Forelimb muscle (tissue), 1 donor: ENCODE measurements around the gene EEF1G. TPM values are rescaled to one million over a fixed set of nuclear protein-coding genes. Genes with fewer than 3 reads are reported as not detected.

Source experiments
- DNase-seq: peaks from one replicate; pipeline ENCODE4 v3.0.0-alpha.2; 2013; ENCODE audit warnings: low read depth
- polyA plus RNA-seq: library from polyadenylated mRNA; unstranded; fragments of 120-200 nt; gene quantifications from one replicate; pipeline ENCODE4 v1.2.1, GENCODE V29; 2013; ENCODE audit not compliant: insufficient read length

EEF1G gene
- polyA plus RNA-seq, 1 donor, result 3,650 TPM

DNA sequence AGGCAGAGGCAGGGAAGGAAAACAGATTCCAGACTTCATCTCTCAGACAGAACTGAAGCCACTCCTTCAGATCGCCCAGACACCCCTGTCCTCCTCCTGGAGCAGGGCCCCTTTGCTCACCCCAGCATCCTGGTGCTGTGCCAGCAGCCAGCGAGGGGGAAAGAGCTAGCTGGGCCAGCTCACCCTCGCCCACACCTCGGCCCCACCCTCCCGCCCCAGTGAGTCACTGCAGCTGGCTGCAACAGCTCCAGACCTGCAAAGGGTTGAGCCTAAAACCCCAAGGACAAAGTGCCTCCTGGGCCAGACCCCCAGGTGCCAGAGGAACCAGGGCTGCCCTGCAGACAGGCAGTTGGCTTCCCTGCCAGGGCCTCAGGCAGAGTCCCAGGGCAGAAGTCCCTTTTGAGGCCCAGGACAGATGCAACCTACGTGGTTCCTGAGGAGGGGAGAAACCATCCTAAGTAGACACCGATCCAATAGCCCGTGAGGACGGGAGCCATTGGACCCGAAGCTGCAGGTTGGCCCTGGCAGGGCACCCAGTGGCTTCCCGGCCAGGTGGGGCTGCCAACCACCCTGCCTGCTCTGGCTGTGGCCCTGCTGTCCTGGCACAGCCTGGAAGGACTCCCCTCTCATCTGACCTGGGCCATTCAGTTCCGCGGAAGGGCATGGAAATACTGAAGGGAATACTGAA, 34.3 kb downstream of the EEF1G start:
- DNase-seq, result no peak

DNA sequence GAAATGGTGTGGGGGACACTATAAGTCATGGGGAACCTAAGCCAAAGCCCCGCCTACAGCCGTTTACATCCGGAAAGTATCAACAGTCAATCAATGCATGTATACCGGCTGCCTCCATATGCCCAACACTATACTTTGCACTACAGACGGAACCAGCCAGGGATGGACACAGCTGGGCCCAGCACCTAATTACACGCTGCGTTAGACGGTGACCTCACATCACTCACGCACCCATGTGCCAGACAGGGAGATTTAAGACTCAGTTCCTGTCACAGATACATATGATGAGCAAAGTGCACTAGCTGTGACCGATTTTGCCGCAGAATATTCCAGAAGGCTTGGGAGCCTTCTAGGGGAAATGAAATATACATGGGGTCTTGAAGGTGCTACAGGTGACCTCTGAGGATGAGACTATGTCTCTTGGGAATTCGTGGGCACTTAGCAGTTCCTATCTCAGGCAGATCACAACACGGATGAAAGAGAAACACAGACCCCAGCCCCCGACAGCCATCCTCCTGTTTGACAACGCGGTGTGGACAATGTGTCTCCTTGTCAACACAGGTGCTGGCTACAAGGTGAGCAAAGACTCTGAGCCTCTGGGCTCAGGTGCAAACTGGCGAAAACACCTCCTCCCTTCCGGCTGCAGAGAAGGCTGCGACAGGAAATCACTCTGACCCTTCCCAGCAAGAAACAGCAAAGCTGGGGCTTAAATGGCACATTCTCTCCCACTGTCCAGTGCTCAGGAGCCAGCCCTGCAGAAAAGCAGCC, 35.0 kb downstream of the EEF1G start:
- DNase-seq, result no peak

DNA sequence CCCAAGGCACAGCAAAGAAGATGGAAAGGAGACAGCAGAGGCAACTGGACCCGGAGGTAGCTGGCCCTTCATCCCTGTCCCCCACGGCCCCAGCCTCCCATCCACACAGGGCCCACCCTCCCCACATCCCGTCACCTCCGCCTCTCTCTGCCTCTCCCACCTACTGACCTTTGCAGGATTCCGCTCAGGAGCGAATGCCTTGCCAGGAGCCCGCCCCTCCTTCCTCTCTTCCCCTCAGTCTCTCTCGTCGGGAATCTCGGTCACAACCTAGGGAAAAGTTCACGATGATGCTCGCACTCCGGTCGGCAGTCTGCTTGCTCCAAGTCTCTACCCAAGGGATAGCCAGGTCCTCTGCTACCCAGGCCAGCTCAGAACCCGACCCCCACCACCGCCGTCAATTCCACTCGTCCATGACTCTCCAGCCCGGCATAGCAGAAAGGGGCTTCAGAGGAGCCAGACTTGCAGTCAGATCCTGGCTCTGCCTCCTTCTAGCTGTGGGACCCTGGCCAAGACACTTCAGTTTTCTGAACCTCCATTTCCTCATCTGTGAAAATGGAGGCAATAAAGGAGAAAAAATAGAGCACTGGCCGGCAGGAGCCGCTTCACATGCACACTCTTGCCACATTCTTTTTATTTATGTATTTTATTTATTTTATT, 37.3 kb downstream of the EEF1G start:
- no peak for DNase-seq

DNA sequence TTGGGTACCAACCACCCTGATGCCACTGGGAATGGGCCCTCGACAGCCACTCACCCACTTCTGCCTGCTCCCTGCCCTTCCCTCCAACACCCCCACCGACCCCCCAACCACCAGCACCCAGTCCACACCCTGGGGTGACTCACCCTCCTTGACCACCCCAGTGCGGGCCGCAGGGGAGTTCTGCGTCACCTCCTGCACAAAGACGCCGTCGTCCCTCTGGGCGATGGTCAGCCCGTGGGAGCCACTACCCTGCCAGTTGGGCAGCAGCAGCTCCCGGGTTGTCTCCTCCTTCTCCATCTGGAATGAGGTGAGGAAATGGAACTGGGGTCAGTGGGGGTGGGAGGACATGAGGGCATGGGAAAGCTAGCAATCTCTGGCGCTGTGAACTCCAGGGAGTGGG, 37.9 kb downstream of the EEF1G start:
- no peak for DNase-seq

DNA sequence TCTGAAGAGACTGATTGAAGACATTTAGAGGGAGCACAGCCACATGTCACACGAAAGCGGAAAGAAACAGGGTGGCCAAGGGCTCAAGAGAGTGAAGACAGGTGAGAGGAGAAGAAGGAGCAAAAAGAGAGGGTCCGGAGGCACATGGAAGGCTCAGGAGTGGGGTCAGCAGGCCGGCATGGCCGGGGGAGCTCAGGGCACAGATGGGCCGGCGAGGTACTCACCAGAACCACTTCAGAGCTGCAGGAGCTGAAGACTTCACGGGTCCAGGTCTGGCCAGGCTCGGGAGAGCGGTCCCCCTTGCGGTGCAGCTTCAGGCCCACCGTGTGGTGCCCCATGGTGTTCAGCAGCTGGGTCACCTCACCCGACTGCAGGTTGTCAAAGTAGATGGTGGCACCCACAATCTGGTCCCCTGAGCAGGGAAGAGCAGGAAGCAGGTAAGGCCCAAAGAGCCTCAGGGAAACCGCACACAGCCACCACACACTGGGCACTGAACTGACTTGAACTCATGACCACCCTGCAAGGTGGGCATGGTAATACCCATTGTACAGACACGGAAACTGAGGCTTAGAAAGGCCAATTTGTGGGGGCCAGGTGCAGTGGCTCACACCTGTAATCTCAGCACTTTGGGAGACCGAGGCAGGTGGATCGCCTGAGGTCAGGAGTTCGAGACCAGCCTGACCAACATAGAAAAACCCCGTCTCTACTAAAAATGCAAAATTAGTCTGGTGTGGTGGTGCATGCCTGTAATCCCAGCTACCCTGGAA, 38.7 kb downstream of the EEF1G start:
- DNase-seq, result no peak

DNA sequence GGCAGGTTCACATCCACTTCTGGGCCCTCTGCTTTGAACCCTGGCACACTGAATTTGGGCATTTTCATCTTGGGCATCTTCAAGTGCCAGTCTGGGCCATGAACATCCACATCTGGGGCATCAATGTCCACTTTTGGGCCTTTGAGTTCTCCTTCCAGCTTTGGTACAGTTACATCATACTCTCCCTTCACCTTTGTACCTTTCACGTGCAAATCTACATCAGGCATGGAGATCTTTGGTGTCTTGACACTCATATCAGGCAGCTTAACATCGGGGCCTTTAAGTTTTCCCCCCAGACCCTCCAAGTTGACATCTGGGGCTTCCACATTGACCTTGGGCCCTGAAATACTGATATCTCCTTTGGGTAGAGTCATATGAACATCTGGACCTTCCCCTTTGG, 41.6 kb downstream of the EEF1G start:
- no peak for DNase-seq

DNA sequence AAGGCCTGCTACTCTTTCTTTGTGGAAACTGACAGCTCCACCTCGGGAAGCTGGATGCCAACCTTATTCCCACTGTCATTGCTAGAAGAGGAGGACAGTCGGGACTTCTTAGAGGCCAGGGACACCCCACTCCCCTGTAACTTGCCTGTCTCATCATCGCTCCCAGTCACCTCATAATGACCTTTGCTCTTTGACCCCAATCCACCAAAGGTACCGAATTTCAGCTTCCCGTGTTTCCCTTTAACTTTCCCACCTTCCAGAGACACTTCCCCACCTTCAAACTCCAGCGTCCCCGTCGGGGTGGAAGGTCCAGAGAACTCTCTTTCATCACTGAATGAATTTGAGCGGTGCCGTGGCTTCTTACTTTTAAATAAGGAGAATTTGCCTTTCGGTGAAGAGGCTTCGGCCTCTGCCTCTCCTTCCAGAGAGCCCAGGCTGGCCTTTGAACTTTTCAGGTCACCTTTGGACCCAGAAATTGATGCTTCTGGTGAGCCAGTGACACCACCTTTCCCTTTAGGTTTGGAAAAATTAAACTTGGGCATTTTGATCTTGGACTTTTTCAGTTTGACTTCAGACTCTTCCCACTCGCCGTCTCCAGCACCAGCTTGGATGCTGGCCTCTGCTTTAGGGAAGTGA, 56.8 kb downstream of the EEF1G start:
- no peak for DNase-seq

DNA sequence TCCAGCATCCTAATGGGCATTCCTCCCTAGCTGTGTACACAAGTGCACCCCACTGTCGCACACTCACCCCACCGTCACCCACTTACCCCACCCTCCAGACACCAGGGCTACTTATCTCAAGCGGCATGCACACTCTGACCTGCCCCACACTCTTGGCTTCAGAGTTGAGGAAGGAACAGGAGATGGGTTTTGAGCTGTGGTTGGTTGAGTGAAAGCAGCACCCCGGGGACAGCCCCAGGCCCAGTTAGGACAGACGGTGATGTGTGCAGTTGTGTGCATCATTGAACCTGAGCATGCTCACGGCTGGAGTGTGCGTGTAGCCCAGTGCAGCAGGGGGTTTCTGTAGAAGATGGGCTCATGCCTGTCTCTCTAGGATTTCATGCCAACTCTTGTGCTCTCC, 59.5 kb downstream of the EEF1G start:
- no peak for DNase-seq

DNA sequence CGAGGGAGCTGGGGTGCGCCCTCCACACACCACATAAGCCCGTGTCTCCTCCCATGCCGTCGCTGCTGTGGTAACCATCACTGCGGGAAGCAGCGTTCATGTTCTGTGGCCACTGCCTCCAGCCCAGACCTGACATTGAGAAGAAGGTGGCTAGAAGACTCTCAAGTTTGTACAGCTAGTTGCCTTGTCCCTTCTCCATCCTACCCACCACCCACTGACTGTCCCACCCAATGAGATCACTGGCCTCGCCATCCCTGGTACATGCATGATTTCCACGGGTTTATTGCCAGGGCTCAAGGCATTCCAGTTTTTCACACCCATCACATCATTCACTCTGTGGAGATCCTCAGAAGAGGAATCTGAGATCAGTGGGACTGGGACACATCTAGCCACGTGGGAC, 60.1 kb downstream of the EEF1G start:
- no peak for DNase-seq

DNA sequence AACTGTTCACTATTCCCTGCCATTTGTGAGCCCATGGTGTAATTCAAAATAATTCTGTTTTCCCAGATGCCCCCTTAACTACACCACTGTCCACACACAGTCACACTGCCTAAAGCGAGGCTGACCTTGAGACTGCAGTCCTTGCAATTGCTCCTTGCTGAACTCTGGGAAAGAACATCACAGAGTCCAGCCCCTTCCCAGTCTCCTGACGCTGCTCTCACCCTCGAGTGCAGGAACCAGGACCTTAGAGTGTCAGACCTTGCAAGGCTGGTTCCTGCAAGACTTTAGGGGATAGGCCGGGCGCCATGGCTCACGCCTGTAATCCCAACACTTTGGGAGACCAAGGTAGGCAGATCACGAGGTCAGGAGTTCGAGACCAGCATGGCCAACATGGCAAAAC, 60.7 kb downstream of the EEF1G start:
- DNase-seq, result no peak

Other genes with a start within 250 kb of the EEF1G start
- gene ASRGL1, start 236.4 kb downstream of the EEF1G start, polyA plus RNA-seq, result 3.4 TPM
- not detected for gene SCGB1A1, start 154.9 kb downstream of the EEF1G start, polyA plus RNA-seq
- 240 TPM for gene AHNAK, start 27.1 kb downstream of the EEF1G start, polyA plus RNA-seq
- gene TUT1, start 17.6 kb upstream of the EEF1G start, polyA plus RNA-seq, result 11.2 TPM
- 38.7 TPM for gene MTA2, start 28.0 kb upstream of the EEF1G start, polyA plus RNA-seq
- gene EML3, start 38.9 kb upstream of the EEF1G start, polyA plus RNA-seq, result 15.3 TPM
- 1.4 TPM for gene ROM1, start 39.4 kb upstream of the EEF1G start, polyA plus RNA-seq
- 21.9 TPM for gene B3GAT3, start 48.1 kb upstream of the EEF1G start, polyA plus RNA-seq
- 142 TPM for gene GANAB, start 72.7 kb upstream of the EEF1G start, polyA plus RNA-seq
- 10.9 TPM for gene INTS5, start 79.4 kb upstream of the EEF1G start, polyA plus RNA-seq
- gene C11orf98, start 91.3 kb upstream of the EEF1G start, polyA plus RNA-seq, result 29.4 TPM
- 2.8 TPM for gene CSKMT, start 91.4 kb upstream of the EEF1G start, polyA plus RNA-seq
- gene UQCC3, start 97.8 kb upstream of the EEF1G start, polyA plus RNA-seq, result 5.5 TPM
- 5.8 TPM for gene LBHD1, start 98.4 kb upstream of the EEF1G start, polyA plus RNA-seq
- 145 TPM for gene UBXN1, start 105.2 kb upstream of the EEF1G start, polyA plus RNA-seq
- gene LRRN4CL, start 115.6 kb upstream of the EEF1G start, polyA plus RNA-seq, result 18.8 TPM
- gene BSCL2, start 133.5 kb upstream of the EEF1G start, polyA plus RNA-seq, result 16.5 TPM
- 0.68 TPM for gene GNG3, start 133.8 kb upstream of the EEF1G start, polyA plus RNA-seq
- gene HNRNPUL2, start 153.6 kb upstream of the EEF1G start, polyA plus RNA-seq, result 41.3 TPM
- 28.2 TPM for gene TTC9C, start 154.6 kb upstream of the EEF1G start, polyA plus RNA-seq
- gene ZBTB3, start 180.3 kb upstream of the EEF1G start, polyA plus RNA-seq, result 4.1 TPM
- gene POLR2G, start 187.7 kb upstream of the EEF1G start, polyA plus RNA-seq, result 83.2 TPM
- 17.0 TPM for gene TAF6L, start 197.5 kb upstream of the EEF1G start, polyA plus RNA-seq
- gene TMEM179B, start 213.5 kb upstream of the EEF1G start, polyA plus RNA-seq, result 27.2 TPM
- 15.5 TPM for gene TMEM223, start 218.1 kb upstream of the EEF1G start, polyA plus RNA-seq
- gene NXF1, start 231.5 kb upstream of the EEF1G start, polyA plus RNA-seq, result 64.5 TPM